ENCODE data around the gene VSIR. TPM values are rescaled to one million over a fixed set of nuclear protein-coding genes. Genes with fewer than 3 reads are reported as not detected.

Gene VSIR
- total RNA-seq, 1 donor from 2014 or later, result 21.4 TPM

GRCh38 chr10:71751515-71752224 lies 21.6 kb downstream of the VSIR start:
- H3K4me1 Mint-ChIP-seq, result peaks cover 82% of the 10 kb centered on the region
- ChIA-PET POLR2A (interaction anchor here (0.8 to 1.9 kb wide), 8 partner anchors 13 to 43 kb away, joined by 3 to 21 read pairs (median 6); partner anchors contain the start of gene VSIR), CTCF (interaction anchor here (0.7 to 1.7 kb wide), 4 partner anchors 16 to 22 kb away, joined by 3 to 10 read pairs (median 3); partner anchors contain the start of gene VSIR)
- ATAC-seq (ENCODE audit: low read depth) (no peak), DNase-seq (no peak)
- peak overlapping the region; percentile 83 for H3K27ac Mint-ChIP-seq
- intact Hi-C loops (cut with micrococcal nuclease), result no loop called here
- peaks cover 8% of the 10 kb centered on the region for H3K36me3 Mint-ChIP-seq (ENCODE audit: low read depth)
- no peaks in the 10 kb centered on the region for H3K27me3 Mint-ChIP-seq
- H3K9me3 Mint-ChIP-seq, result no peaks in the 10 kb centered on the region
- peak overlapping the region; percentile 44 for H3K4me3 Mint-ChIP-seq
- no peak for TF ChIP-seq CTCF (IDR thresholded peaks at IDR 0.05)

- TF ChIP-seq CTCF (IDR thresholded peaks at IDR 0.05), result no peak
- ChIA-PET CTCF (no interaction called here), POLR2A (interaction anchor here (1.0 to 1.5 kb wide), 3 partner anchors 15 to 23 kb away, joined by 3 to 6 read pairs (median 5); partner anchors contain the start of gene VSIR)
- intact Hi-C loops (cut with micrococcal nuclease), result no loop called here
- no peak for DNase-seq
- H3K36me3 Mint-ChIP-seq (ENCODE audit: low read depth), result peaks cover 8% of the 10 kb centered on the region
- ATAC-seq (ENCODE audit: low read depth), result no peak
- H3K27ac Mint-ChIP-seq, result peak overlapping the region; percentile 84
- peaks cover 82% of the 10 kb centered on the region for H3K4me1 Mint-ChIP-seq
- no peaks in the 10 kb centered on the region for H3K27me3 Mint-ChIP-seq
- no peaks in the 10 kb centered on the region for H3K9me3 Mint-ChIP-seq
- H3K4me3 Mint-ChIP-seq, result peak overlapping the region; percentile 56
These were observed 22.3 kb downstream of the VSIR start for GRCh38 chr10:71750986-71751385.

- ChIA-PET POLR2A (interaction anchor here (1.0 to 1.5 kb wide), 3 partner anchors 16 to 23 kb away, joined by 3 to 6 read pairs (median 5); partner anchors contain the start of gene VSIR), CTCF (interaction anchor here (1.5 kb wide), 1 partner anchor 16 kb away, joined by 4 read pairs; no protein-coding TSS in a partner anchor)
- H3K9me3 Mint-ChIP-seq, result no peaks in the 10 kb centered on the region
- intact Hi-C loops (cut with micrococcal nuclease), result no loop called here
- peaks cover 88% of the 10 kb centered on the region for H3K4me1 Mint-ChIP-seq
- no peak for ATAC-seq (ENCODE audit: low read depth)
- H3K27me3 Mint-ChIP-seq, result no peaks in the 10 kb centered on the region
- no peak for DNase-seq
- H3K27ac Mint-ChIP-seq, result peak overlapping the region; percentile 84
- H3K36me3 Mint-ChIP-seq (ENCODE audit: low read depth), result peaks cover 8% of the 10 kb centered on the region
- no peak for TF ChIP-seq CTCF (IDR thresholded peaks at IDR 0.05)
- peak overlapping the region; percentile 56 for H3K4me3 Mint-ChIP-seq
These were observed 23.0 kb downstream of the VSIR start for GRCh38 chr10:71750124-71750841.

GRCh38 chr10:71749396-71749795 lies 23.9 kb downstream of the VSIR start:
- H3K9me3 Mint-ChIP-seq, result no peaks in the 10 kb centered on the region
- H3K4me3 Mint-ChIP-seq, result peak overlapping the region; percentile 69
- no peaks in the 10 kb centered on the region for H3K27me3 Mint-ChIP-seq
- POLR2A ChIA-PET, result interaction anchor here (0.8 to 2.2 kb wide), 17 partner anchors 9 to 376 kb away, joined by 3 to 16 read pairs (median 5); partner anchors contain the start of genes PSAP and VSIR
- no peak for ATAC-seq (ENCODE audit: low read depth)
- H3K4me1 Mint-ChIP-seq, result peaks cover 88% of the 10 kb centered on the region
- peak overlapping the region; percentile 95 for H3K27ac Mint-ChIP-seq
- TF ChIP-seq CTCF (IDR thresholded peaks at IDR 0.05), result no peak
- intact Hi-C loops (cut with micrococcal nuclease), result loop anchor here (5.0 kb wide), 1 partner anchor 57 kb away; no protein-coding TSS in a partner anchor
- CTCF ChIA-PET, result interaction anchor here (0.8 to 1.5 kb wide), 5 partner anchors 16 to 62 kb away, joined by 3 to 8 read pairs (median 4); partner anchors contain the start of gene VSIR
- no peak for DNase-seq
- H3K36me3 Mint-ChIP-seq (ENCODE audit: low read depth), result peaks cover 8% of the 10 kb centered on the region

Measured in activated B cell treated with CpG ODN at 0.5 μM for 24 hours (primary cell).